Gastroesophageal sphincter (tissue), 4 donors: ENCODE results near the gene TTLL9. TPM values are rescaled to one million over a fixed set of nuclear protein-coding genes. Genes with fewer than 3 reads are reported as not detected.

Experiments
- ATAC-seq: fragments of 150-250 bp; one replicate; pipeline ENCODE4 v1.9.1; 2016; ENCODE audit warnings: mild to moderate bottlenecking, moderate library complexity
- H3K27ac ChIP-seq, 4 donors: fragments of 200-600 bp; sonication (generic) in 3 of 4; 1 replicate in 3 of 4; 2 replicates in 1 of 4; pipeline ENCODE4 v1.5.1; 2016 to 2019
- H3K27me3 ChIP-seq: fragments of 200-600 bp; sonication (generic); one replicate; pipeline ENCODE4 v1.5.1; 2019
- H3K36me3 ChIP-seq, 2 donors: fragments of 200-600 bp; sonication (generic); one replicate each; pipeline ENCODE4 v1.5.1; 2019; ENCODE audit warnings: control low read depth in 1 of 2
- H3K4me1 ChIP-seq, 3 donors: fragments of 200-600 bp; sonication (generic); 1 replicate in 2 of 3; 2 replicates in 1 of 3; pipeline ENCODE4 v1.5.1; 2016 to 2019; ENCODE audit warnings: control low read depth in 2 of 3
- H3K4me3 ChIP-seq, 2 donors: fragments of 200-600 bp; sonication (generic); one replicate each; pipeline ENCODE4 v1.5.1; 2019; ENCODE audit warnings: mild to moderate bottlenecking in 1 of 2, moderate library complexity in 1 of 2
- H3K9me3 ChIP-seq, 3 donors: fragments of 200-600 bp; sonication (generic); one replicate each; pipeline ENCODE4 v1.5.1; 2017 to 2019; ENCODE audit warnings: control low read depth in 2 of 3
- EP300 ChIP-seq: sonication (generic); formaldehyde crosslinking; IDR thresholded peaks from one replicate; pipeline ENCODE4 v1.6.1; 2017; ENCODE audit warnings: antibody characterized with exemption, mild to moderate bottlenecking
- POLR2A ChIP-seq, 2 donors: fragments of 450-650 bp; IDR thresholded peaks; one replicate each; pipeline ENCODE4 v1.6.1; 2017; ENCODE audit warnings: antibody characterized with exemption in 2 of 2, mild to moderate bottlenecking in 2 of 2, moderate library complexity in 1 of 2
- POLR2AphosphoS5 ChIP-seq: sonication (generic); formaldehyde crosslinking; IDR thresholded peaks from one replicate; pipeline ENCODE4 v1.6.1; 2017; ENCODE audit warnings: antibody characterized with exemption
- WGBS, 2 donors: methylation state at CpG; one replicate each; pipeline ENCODE4 v1.1.5; 2018; ENCODE audit warnings: low coverage in 1 of 2; 5-methylcytosine and 5-hydroxymethylcytosine counted together
- total RNA-seq, 4 donors: library from RNA; depleted of rRNA; stranded (reverse); fragments of >200 nt; gene quantifications; one replicate each; pipeline ENCODE4 v1.1.0, GENCODE V29; 2016
- TF ChIP-seq, protein P1 (sequence below), 4 experiments: fragments of 200-600 bp in 2 of 4; fragments of 450-650 bp in 2 of 4; sonication (generic) in 1 of 4; IDR thresholded peaks; one replicate each; pipeline ENCODE4 v1.5.1; 2017 to 2019; ENCODE audit warnings: antibody characterized with exemption in 4 of 4, mild to moderate bottlenecking in 2 of 4, moderate library complexity in 2 of 4

The TTLL9 gene
- total RNA-seq, 4 donors from 2014 or later = 0.47 TPM; not detected in 3

- Histone ChIP-seq H3K4me1 (peaks cover 0 to 27% (median 0%) of the 10 kb centered on the region in 3 donors), H3K9me3 (no peaks in the 10 kb centered on the region), H3K36me3 (no peaks in the 10 kb centered on the region), H3K27ac (no peak overlapping the region), H3K27me3 (peaks cover 60% of the 10 kb centered on the region), H3K4me3 (no peak overlapping the region)
- ATAC-seq = no peak
- WGBS, 2 donors = 68% methylated on average over 4 of the region's 45 CpGs; no CpG with 5 or more reads in 1 of the 2 donors
- no peak for TF ChIP-seq EP300
- TF ChIP-seq, protein P1, sequence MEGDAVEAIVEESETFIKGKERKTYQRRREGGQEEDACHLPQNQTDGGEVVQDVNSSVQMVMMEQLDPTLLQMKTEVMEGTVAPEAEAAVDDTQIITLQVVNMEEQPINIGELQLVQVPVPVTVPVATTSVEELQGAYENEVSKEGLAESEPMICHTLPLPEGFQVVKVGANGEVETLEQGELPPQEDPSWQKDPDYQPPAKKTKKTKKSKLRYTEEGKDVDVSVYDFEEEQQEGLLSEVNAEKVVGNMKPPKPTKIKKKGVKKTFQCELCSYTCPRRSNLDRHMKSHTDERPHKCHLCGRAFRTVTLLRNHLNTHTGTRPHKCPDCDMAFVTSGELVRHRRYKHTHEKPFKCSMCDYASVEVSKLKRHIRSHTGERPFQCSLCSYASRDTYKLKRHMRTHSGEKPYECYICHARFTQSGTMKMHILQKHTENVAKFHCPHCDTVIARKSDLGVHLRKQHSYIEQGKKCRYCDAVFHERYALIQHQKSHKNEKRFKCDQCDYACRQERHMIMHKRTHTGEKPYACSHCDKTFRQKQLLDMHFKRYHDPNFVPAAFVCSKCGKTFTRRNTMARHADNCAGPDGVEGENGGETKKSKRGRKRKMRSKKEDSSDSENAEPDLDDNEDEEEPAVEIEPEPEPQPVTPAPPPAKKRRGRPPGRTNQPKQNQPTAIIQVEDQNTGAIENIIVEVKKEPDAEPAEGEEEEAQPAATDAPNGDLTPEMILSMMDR (IDR thresholded peaks at IDR 0.05) = no peak
- no peak for TF ChIP-seq POLR2A (IDR thresholded peaks at IDR 0.05)
- TF ChIP-seq POLR2AphosphoS5 = no peak
Observed at GRCh38 chr20:31849306-31849930, 21.0 kb upstream of the TTLL9 start.

- ATAC-seq = no peak
- H3K4me1 ChIP-seq = peaks cover 0 to 9% (median 0%) of the 10 kb centered on the region in 3 donors
- H3K27ac ChIP-seq = no peak overlapping the region
- no peaks in the 10 kb centered on the region for H3K36me3 ChIP-seq
- H3K9me3 ChIP-seq = no peaks in the 10 kb centered on the region
- TF ChIP-seq EP300 (no peak), POLR2A (IDR thresholded peaks at IDR 0.05) (no peak), POLR2AphosphoS5 (no peak)
- TF ChIP-seq, protein P1 (IDR thresholded peaks at IDR 0.05) = no peak
- 50 to 73% methylated on average over 7 to 11 of the region's 11 CpGs for WGBS, 2 donors
- peaks cover 78% of the 10 kb centered on the region for H3K27me3 ChIP-seq
- no peak overlapping the region for H3K4me3 ChIP-seq
Observed at GRCh38 chr20:31851240-31851955, 19.0 kb upstream of the TTLL9 start.

DNA sequence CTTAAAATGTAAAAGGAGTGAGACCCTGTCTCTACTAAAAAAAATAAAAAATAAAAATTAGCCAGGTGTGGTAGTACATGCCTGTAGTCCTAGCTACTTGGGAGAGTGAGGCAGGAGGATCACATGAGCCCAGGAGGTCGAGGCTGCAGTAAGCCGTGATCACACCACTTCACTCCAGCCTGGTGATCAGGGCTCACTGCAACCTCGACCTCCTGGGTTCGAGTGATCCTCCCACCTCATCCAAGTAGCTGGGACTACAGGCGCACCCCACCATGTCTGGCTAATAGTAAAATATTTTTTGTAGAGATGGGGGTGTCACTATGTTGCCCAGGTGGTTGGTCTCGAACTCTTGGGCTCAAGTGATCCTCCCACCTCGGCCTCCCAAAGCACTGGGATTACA is 17.0 kb upstream of the TTLL9 start:
- 69 to 74% methylated on average over 5 to 7 of the region's 7 CpGs for WGBS, 2 donors
- no peak for ATAC-seq
- H3K27ac ChIP-seq = no peak overlapping the region
- TF ChIP-seq POLR2A (IDR thresholded peaks at IDR 0.05) = no peak
- TF ChIP-seq EP300 = no peak
- TF ChIP-seq POLR2AphosphoS5 = no peak
- peaks cover 98% of the 10 kb centered on the region for H3K27me3 ChIP-seq
- no peaks in the 10 kb centered on the region for H3K36me3 ChIP-seq
- peaks cover 0 to 8% (median 0%) of the 10 kb centered on the region in 3 donors for H3K4me1 ChIP-seq
- H3K4me3 ChIP-seq = no peak overlapping the region
- no peaks in the 10 kb centered on the region for H3K9me3 ChIP-seq

DNA sequence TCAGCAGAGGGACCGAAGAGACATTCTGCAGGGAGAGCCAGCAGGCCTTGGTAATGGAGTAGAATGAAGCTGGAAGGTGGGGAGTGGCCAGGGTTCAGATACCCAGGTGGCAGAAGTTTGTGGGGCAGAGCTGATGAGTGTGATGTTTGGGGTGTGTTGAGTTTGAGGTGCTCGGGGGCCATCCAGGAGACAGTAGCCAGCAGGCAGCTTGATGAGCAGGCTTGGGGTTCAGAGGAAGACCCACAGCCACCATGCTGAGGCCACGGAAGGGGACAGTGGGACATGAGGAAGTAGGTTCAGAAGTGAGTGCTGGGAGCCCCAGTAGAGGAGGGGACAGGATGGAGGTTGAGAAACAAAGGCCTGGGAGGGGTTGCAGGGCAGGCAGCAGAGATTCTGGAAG is 13.9 kb upstream of the TTLL9 start:
- 68 to 70% methylated on average over 2 to 3 of the region's 3 CpGs for WGBS, 2 donors
- no peaks in the 10 kb centered on the region for H3K9me3 ChIP-seq
- H3K27me3 ChIP-seq = peaks cover 78% of the 10 kb centered on the region
- H3K27ac ChIP-seq = no peak overlapping the region
- ATAC-seq = no peak
- peaks cover 0 to 27% (median 13%) of the 10 kb centered on the region in 3 donors for H3K4me1 ChIP-seq
- H3K36me3 ChIP-seq = no peaks in the 10 kb centered on the region
- no peak overlapping the region for H3K4me3 ChIP-seq
- TF ChIP-seq POLR2AphosphoS5 (no peak), EP300 (no peak), POLR2A (IDR thresholded peaks at IDR 0.05) (no peak)
- TF ChIP-seq, protein P1 (IDR thresholded peaks at IDR 0.05) = no peak

- no peak overlapping the region for H3K4me3 ChIP-seq
- no peak overlapping the region for H3K27ac ChIP-seq
- 30 to 70% methylated on average over 2 to 7 of the region's 15 CpGs for WGBS, 2 donors
- H3K9me3 ChIP-seq = no peaks in the 10 kb centered on the region
- H3K36me3 ChIP-seq = no peaks in the 10 kb centered on the region
- no peak for ATAC-seq
- TF ChIP-seq POLR2AphosphoS5 (no peak), POLR2A (IDR thresholded peaks at IDR 0.05) (no peak), EP300 (no peak)
- TF ChIP-seq, protein P1 (IDR thresholded peaks at IDR 0.05) = no peak
- H3K4me1 ChIP-seq = peaks cover 0 to 25% (median 13%) of the 10 kb centered on the region in 3 donors
- peaks cover 62% of the 10 kb centered on the region for H3K27me3 ChIP-seq
Observed at GRCh38 chr20:31857861-31858759, 12.3 kb upstream of the TTLL9 start.
